K562 (cell line): ENCODE data around the gene SPIB. TPM values are rescaled to one million over a fixed set of nuclear protein-coding genes. Genes with fewer than 3 reads are reported as not detected.

ENCODE experiments used
- ARHGAP35 ChIP-seq: fragments of 450-650 bp; IDR thresholded peaks from 2 replicates; pipeline ENCODE4 v1.6.1; 2018; ENCODE audit not compliant: partially characterized antibody
- DACH1 ChIP-seq: fragments of 450-650 bp; IDR thresholded peaks from 2 replicates; pipeline ENCODE4 v1.6.1; 2018; ENCODE audit not compliant: partially characterized antibody
- EP300 ChIP-seq: IDR thresholded peaks from 2 replicates; pipeline ENCODE4 v1.6.1; 2012; ENCODE audit warnings: low read length, improper control_type of control experiment
- EZH2 ChIP-seq: IDR thresholded peaks from 2 replicates; pipeline ENCODE4 v1.6.1; 2012; ENCODE audit warnings: low read depth, mild to moderate bottlenecking, inconsistent platforms, low read length, borderline replicate concordance
- MEIS2 ChIP-seq: fragments of 450-650 bp; IDR thresholded peaks from 2 replicates; pipeline ENCODE4 v1.6.1; 2014; ENCODE audit warnings: mild to moderate bottlenecking; ENCODE audit not compliant: partially characterized antibody
- RBM39 ChIP-seq: fragments of 200-400 bp; formaldehyde crosslinking; optimal IDR thresholded peaks from 2 replicates; pipeline ENCODE3; 2018; ENCODE audit warnings: low read depth, low read length
- SMARCA4 ChIP-seq: fragments of 450-650 bp; IDR thresholded peaks from 2 replicates; pipeline ENCODE4 v1.6.1; 2016
- SMARCE1 ChIP-seq: fragments of 450-650 bp; IDR thresholded peaks from 2 replicates; pipeline ENCODE4 v1.7.1; 2016; ENCODE audit warnings: mild to moderate bottlenecking
- XRCC4 ChIP-seq: IDR thresholded peaks from one replicate; pipeline ENCODE4 v1.6.1; 2011; ENCODE audit not compliant: insufficient read depth, insufficient read length; ENCODE audit errors: extremely low read depth
- ZNF146 ChIP-seq: IDR thresholded peaks from one replicate; pipeline ENCODE4 v1.6.1; 2018; ENCODE audit warnings: missing compliant biosample characterization; ENCODE audit not compliant: unreplicated experiment
- polyA plus RNA-seq, 8 experiments: library from polyadenylated mRNA; depleted of rRNA in 4 of 8; stranded (reverse) in 5 of 8; unstranded in 3 of 8; fragments of >200 nt; fragmentation: Nextera tagmentation in 2 of 8; fragmentation: Illumina TruSeq in 1 of 8; extraction: Ambion mirVana in 2 of 8; extraction: Trizol in 1 of 8; gene quantifications; 2 replicates each; pipeline versions ENCODE4 v1.2.1 to v1.2.3, GENCODE V29; 2011 to 2014; ENCODE audit warnings: inconsistent platforms in 1 of 8, missing spikeins in 1 of 8
- total RNA-seq, 7 experiments: library from RNA; depleted of rRNA in 6 of 7; stranded (reverse); fragments of >200 nt in 6 of 7; fragmentation: Illumina TruSeq in 2 of 7; extraction: Trizol in 2 of 7; gene quantifications; 2 replicates each; pipeline versions ENCODE4 v1.2.1 to v1.2.3, GENCODE V29; 2011 to 2021; ENCODE audit warnings: low replicate concordance in 1 of 7
- TF ChIP-seq, protein P1 (sequence below), 2 experiments: fragments of 450-650 bp; formaldehyde crosslinking in 1 of 2; IDR thresholded peaks; 2 replicates each; pipeline versions ENCODE4 v1.4.0 to v1.6.1; 2014 to 2020; ENCODE audit warnings: mild to moderate bottlenecking in 2 of 2, borderline replicate concordance in 1 of 2, low read depth in 1 of 2
- TF ChIP-seq, protein P2 (sequence below): fragments of 250-450 bp; sonication (Bioruptor Pico); IDR thresholded peaks from 2 replicates; pipeline ENCODE4 v1.4.0; 2020
- TF ChIP-seq, protein P3 (sequence below): fragments of 450-650 bp; IDR thresholded peaks from 2 replicates; pipeline ENCODE4 v1.6.1; 2016; ENCODE audit warnings: low read depth, mild to moderate bottlenecking, moderate library complexity

Gene SPIB
- total and polyA plus RNA-seq, 9 of the 15 experiments (the other 6 are each of a cell fraction or from before 2014, with no cell fraction given) = 0.06 to 1.0 (median 0.43) TPM; not detected in 1

DNA sequence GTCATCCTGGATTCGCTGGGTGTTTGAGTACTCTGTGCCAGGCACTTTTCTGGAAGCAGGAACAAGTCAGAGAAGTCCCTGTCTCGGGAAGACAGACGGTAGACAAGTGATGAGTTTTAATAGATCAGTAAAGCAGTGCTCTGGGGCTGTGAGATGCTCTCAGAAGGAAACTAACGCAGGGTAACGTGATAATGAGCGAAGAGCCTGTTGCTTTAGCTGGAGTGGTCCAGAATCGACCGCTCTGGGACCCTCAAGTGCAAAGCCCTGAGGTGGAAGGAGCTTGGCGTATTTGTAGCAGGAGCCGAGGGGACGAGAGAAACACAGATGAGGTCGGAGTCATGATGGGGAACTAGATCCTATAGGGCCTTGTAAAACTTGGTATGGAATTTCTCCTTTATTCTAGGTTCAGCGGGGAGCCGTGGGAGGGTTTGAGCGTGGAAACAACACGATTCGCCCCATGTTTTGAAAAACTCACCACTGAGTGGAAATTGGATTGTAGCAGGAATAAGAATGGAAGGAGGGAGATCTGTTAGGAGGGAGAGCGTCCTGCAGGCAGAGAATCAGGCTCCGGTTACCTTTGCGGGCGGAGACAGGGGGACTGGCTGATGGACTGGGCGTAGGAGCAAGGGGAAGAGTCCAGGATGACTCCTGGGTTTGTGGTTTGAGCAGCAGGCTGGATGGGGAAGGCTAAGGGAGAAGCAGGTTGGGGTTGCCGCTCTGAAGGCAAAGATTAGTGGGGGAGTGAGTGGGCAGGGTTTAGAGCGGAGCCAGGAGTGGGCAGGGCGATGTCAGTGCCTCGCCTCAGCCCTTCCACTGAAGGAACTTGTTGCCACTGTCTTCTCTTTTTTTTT, 33.8 kb upstream of the SPIB start (continued):
- TF ChIP-seq, protein P1, sequence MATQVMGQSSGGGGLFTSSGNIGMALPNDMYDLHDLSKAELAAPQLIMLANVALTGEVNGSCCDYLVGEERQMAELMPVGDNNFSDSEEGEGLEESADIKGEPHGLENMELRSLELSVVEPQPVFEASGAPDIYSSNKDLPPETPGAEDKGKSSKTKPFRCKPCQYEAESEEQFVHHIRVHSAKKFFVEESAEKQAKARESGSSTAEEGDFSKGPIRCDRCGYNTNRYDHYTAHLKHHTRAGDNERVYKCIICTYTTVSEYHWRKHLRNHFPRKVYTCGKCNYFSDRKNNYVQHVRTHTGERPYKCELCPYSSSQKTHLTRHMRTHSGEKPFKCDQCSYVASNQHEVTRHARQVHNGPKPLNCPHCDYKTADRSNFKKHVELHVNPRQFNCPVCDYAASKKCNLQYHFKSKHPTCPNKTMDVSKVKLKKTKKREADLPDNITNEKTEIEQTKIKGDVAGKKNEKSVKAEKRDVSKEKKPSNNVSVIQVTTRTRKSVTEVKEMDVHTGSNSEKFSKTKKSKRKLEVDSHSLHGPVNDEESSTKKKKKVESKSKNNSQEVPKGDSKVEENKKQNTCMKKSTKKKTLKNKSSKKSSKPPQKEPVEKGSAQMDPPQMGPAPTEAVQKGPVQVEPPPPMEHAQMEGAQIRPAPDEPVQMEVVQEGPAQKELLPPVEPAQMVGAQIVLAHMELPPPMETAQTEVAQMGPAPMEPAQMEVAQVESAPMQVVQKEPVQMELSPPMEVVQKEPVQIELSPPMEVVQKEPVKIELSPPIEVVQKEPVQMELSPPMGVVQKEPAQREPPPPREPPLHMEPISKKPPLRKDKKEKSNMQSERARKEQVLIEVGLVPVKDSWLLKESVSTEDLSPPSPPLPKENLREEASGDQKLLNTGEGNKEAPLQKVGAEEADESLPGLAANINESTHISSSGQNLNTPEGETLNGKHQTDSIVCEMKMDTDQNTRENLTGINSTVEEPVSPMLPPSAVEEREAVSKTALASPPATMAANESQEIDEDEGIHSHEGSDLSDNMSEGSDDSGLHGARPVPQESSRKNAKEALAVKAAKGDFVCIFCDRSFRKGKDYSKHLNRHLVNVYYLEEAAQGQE (IDR thresholded peaks at IDR 0.05; ENCODE audit: borderline replicate concordance) = no peak
- TF ChIP-seq, protein P1 (CRISPR knock-in tag; IDR thresholded peaks at IDR 0.05; ENCODE audit: low read depth) = no peak
- TF ChIP-seq SMARCE1 = 0 out of 2 replicates have a peak, but pooled peaks have one; percentile 31
- no peak for TF ChIP-seq RBM39
- TF ChIP-seq ARHGAP35 = no peak
- TF ChIP-seq, protein P2, sequence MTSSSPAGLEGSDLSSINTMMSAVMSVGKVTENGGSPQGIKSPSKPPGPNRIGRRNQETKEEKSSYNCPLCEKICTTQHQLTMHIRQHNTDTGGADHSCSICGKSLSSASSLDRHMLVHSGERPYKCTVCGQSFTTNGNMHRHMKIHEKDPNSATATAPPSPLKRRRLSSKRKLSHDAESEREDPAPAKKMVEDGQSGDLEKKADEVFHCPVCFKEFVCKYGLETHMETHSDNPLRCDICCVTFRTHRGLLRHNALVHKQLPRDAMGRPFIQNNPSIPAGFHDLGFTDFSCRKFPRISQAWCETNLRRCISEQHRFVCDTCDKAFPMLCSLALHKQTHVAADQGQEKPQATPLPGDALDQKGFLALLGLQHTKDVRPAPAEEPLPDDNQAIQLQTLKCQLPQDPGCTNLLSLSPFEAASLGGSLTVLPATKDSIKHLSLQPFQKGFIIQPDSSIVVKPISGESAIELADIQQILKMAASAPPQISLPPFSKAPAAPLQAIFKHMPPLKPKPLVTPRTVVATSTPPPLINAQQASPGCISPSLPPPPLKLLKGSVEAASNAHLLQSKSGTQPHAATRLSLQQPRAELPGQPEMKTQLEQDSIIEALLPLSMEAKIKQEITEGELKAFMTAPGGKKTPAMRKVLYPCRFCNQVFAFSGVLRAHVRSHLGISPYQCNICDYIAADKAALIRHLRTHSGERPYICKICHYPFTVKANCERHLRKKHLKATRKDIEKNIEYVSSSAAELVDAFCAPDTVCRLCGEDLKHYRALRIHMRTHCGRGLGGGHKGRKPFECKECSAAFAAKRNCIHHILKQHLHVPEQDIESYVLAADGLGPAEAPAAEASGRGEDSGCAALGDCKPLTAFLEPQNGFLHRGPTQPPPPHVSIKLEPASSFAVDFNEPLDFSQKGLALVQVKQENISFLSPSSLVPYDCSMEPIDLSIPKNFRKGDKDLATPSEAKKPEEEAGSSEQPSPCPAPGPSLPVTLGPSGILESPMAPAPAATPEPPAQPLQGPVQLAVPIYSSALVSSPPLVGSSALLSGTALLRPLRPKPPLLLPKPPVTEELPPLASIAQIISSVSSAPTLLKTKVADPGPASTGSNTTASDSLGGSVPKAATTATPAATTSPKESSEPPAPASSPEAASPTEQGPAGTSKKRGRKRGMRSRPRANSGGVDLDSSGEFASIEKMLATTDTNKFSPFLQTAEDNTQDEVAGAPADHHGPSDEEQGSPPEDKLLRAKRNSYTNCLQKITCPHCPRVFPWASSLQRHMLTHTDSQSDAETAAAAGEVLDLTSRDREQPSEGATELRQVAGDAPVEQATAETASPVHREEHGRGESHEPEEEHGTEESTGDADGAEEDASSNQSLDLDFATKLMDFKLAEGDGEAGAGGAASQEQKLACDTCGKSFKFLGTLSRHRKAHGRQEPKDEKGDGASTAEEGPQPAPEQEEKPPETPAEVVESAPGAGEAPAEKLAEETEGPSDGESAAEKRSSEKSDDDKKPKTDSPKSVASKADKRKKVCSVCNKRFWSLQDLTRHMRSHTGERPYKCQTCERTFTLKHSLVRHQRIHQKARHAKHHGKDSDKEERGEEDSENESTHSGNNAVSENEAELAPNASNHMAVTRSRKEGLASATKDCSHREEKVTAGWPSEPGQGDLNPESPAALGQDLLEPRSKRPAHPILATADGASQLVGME = no peak
- TF ChIP-seq XRCC4 = no peak
- no peak for TF ChIP-seq SMARCA4
- no peak for TF ChIP-seq ZNF146 (CRISPR knock-in tag)
- TF ChIP-seq EZH2 = no peak
- no peak for TF ChIP-seq DACH1
- TF ChIP-seq MEIS2 = no peak
- no peak; the same call in 1 of the 2 replicates for TF ChIP-seq EP300
- TF ChIP-seq, protein P3, sequence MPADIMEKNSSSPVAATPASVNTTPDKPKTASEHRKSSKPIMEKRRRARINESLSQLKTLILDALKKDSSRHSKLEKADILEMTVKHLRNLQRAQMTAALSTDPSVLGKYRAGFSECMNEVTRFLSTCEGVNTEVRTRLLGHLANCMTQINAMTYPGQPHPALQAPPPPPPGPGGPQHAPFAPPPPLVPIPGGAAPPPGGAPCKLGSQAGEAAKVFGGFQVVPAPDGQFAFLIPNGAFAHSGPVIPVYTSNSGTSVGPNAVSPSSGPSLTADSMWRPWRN = no peak
